Activated CD8-positive, alpha-beta memory T cell treated with anti-CD3 and anti-CD28 coated beads, Interleukin-2, amount 50 U/mL, for 48 hours (primary cell): Measurements from ENCODE around the gene LGALS9C.
"Not testable (repeated sequence)": the region's sequence is repeated elsewhere in the genome, so short reads cannot be mapped to it uniquely, and the experiment has no call there.

Experiments
- DNase-seq: peaks from one replicate; pipeline ENCODE4 v3.0.0-alpha.2; 2020

The LGALS9C gene

DNA sequence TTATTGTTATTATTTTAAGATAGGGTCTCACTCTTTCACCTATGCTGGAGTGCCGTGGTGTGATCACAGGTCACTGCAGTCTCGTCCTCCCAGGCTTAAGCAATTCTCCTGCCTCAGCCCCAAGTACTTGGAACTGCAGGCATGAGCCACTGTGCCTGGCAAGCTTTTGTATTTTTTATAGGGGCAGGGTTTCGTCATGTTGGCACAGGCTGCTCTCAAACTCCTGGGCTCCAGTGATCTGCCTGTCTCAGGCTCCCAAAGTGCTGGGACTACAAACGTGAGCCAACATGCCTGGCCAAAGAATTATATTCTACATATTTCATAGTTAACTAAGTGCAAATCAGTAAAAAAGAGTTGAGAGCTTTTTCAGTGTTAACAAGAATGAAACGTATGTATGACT, 65.6 kb downstream of the LGALS9C start:
- not testable (repeated sequence) for DNase-seq

DNA sequence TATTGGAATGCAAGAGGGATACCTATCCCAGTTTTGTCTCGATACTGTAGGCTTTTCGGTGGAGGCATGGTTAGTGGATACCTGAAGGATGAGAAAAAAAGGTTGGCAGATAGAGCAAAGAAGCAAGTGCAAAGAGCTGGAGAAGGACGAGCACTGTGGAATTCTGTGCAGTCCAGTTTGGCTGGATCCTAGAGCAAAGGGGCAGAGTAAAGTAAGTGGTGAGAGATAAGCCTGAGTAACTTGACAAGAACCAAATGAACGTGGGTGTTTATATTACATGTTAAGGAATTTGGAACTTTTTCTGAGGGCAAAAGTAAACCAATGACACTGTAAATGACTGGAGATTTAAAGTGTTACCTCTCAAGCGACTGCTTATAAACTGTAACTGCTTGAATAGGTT, 66.3 kb downstream of the LGALS9C start:
- not testable (repeated sequence) for DNase-seq
